Esophagus muscularis mucosa (tissue), 4 donors: ENCODE data around the gene SEMA7A.

ENCODE experiments used
- CTCF ChIP-seq, 3 experiments: fragments of 200-600 bp in 2 of 3; fragments of 450-650 bp in 1 of 3; sonication (generic) in 2 of 3; IDR thresholded peaks; one replicate each; pipeline ENCODE4 v1.5.1; 2017 to 2019; ENCODE audit warnings: antibody characterized with exemption in 3 of 3, mild to moderate bottlenecking in 2 of 3, moderate library complexity in 1 of 3
- EP300 ChIP-seq: sonication (generic); formaldehyde crosslinking; IDR thresholded peaks from one replicate; pipeline ENCODE4 v1.6.1; 2017; ENCODE audit warnings: antibody characterized with exemption
- POLR2AphosphoS5 ChIP-seq, 2 donors: sonication (generic); formaldehyde crosslinking; IDR thresholded peaks; one replicate each; pipeline ENCODE4 v1.6.1; 2017; ENCODE audit warnings: antibody characterized with exemption in 2 of 2

DNA sequence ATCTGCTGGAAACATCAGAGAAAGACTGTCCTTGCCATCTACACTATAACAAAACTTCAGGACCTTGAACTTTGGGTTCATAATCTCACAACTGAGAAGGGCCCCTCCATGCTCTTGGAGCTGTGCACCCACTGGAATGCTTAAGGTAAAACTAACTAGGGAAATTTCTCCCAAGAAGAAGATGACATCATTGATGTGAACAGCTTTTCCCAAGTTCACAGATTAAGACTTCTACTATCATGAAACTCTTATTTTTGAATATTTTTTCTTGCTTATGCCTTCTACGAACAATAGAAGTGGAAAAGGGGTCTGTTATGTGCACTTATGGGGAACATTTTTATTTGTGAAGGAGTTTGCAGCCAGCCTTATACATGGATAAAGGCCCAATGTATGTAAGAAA, 71.3 kb downstream of the SEMA7A start:
- TF ChIP-seq POLR2AphosphoS5 (IDR thresholded peaks at IDR 0.05) (no peak), EP300 (no peak), CTCF (IDR thresholded peaks at IDR 0.05) (no peak)
